Upper lobe of left lung (tissue), 4 donors: ENCODE results near the gene PPP1R2.

ENCODE experiments used
- EP300 ChIP-seq, 4 donors: sonication (generic); formaldehyde crosslinking; IDR thresholded peaks; one replicate each; pipeline ENCODE4 v1.5.1; 2017; ENCODE audit warnings: antibody characterized with exemption in 4 of 4, control low read depth in 2 of 4
- POLR2A ChIP-seq, 4 donors: fragments of 450-650 bp; IDR thresholded peaks; one replicate each; pipeline ENCODE4 v1.5.1; 2016 to 2017; ENCODE audit warnings: antibody characterized with exemption in 4 of 4, mild to moderate bottlenecking in 2 of 4
- TF ChIP-seq, protein P1 (sequence below), 6 experiments: fragments of 450-650 bp in 4 of 6; fragments of 200-600 bp in 2 of 6; sonication (generic) in 2 of 6; IDR thresholded peaks; one replicate each; pipeline ENCODE4 v1.5.1; 2016 to 2019; ENCODE audit warnings: antibody characterized with exemption in 6 of 6

DNA sequence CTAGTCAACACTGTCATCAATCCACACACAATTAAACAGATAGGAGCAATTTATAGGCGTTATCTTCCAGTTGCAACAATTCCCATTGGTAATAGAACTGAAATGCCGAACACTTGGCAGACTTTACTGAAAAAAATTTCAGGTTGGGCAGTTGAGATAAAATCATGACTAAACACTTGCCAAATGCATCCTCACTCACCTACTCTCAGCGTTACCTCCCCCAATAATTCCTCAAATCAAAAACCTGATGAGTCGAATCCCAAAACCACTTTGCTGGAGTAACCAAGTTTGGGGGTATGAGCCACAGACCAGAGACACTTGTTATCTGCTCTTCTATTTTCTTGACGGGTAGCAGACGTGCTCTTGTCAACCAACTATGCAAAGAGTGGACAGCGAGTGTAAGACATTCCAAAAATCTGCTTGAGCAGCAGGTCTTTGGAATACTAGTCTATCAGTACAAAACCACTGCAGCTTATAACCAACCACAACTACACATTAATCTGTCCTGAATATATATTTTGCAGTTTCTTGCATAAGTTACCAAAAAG is 30.3 kb downstream of the PPP1R2 start:
- TF ChIP-seq, protein P1, sequence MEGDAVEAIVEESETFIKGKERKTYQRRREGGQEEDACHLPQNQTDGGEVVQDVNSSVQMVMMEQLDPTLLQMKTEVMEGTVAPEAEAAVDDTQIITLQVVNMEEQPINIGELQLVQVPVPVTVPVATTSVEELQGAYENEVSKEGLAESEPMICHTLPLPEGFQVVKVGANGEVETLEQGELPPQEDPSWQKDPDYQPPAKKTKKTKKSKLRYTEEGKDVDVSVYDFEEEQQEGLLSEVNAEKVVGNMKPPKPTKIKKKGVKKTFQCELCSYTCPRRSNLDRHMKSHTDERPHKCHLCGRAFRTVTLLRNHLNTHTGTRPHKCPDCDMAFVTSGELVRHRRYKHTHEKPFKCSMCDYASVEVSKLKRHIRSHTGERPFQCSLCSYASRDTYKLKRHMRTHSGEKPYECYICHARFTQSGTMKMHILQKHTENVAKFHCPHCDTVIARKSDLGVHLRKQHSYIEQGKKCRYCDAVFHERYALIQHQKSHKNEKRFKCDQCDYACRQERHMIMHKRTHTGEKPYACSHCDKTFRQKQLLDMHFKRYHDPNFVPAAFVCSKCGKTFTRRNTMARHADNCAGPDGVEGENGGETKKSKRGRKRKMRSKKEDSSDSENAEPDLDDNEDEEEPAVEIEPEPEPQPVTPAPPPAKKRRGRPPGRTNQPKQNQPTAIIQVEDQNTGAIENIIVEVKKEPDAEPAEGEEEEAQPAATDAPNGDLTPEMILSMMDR (IDR thresholded peaks at IDR 0.05), result no peak
- TF ChIP-seq POLR2A (IDR thresholded peaks at IDR 0.05) (no peak), EP300 (IDR thresholded peaks at IDR 0.05) (no peak)
